HG03039 (cell line): ENCODE data around the gene FBN1.

Experiments used
- ATAC-seq: cut with Tn5 transposase; IDR thresholded peaks from one replicate; pipeline ENCODE4 v1.9.1; 2021; ENCODE audit warnings: mild to moderate bottlenecking, moderate library complexity; ENCODE audit not compliant: unreplicated experiment

FBN1 gene

GRCh38 chr15:48624700-48625099 is 20.8 kb downstream of the FBN1 start:
- ATAC-seq = no peak

DNA sequence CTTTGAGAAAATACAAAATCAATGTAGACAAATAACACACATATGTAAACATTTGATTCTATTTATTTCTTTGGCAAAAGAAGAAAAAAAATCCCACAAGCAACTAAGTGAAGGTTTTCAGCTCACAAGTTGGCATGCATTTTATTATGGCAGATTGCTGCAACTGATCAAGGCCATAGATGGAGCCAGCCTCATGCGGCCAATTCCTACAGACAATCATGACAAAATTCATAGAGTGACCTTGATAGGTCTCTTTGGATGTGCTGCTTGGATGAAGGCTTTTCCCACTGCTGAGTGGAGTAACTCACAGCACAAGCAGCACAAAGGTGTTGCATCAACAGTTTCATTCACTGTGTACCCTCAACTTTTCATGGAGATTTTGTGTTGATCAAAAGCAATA is 22.1 kb downstream of the FBN1 start:
- no peak for ATAC-seq

DNA sequence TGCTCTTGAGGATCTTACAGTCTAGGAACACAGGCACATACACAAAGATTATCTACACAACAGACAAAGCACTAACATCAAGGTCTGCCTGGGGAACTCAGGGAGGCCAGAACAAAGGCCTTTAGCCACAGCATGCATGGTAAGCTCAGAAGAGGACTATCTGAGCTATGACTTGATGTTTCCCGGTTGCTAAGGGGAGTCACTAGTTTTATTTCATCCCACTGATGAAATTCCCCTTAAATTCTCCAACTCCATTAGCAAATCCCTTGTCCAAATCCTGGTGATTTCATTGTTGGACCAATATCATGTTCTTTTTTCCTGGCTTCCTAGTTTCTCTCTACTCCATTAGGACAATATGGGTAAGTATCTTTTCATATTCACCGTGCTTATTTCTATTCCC is 23.3 kb downstream of the FBN1 start:
- ATAC-seq = no peak

DNA sequence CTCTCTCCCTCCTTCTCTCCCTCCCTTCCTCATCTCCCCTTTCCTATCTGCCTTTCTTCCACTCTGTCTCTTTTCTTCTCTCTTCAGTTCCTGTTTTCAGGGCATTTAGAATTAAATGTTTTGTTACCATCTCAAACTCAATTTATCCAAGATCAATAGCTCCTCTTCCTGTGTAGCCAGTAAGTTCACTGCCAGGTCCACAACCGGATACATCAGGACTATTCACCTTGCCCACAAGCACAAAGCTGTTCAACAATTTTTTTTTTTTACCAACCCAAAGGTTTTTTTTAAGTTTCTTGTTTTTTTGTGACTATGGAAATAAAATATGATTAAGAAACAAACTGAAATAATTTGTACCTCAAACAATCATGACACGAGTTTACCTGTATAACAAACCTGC is 26.1 kb downstream of the FBN1 start:
- no peak for ATAC-seq

GRCh38 chr15:48617619-48618018 is 27.9 kb downstream of the FBN1 start:
- no peak for ATAC-seq

DNA sequence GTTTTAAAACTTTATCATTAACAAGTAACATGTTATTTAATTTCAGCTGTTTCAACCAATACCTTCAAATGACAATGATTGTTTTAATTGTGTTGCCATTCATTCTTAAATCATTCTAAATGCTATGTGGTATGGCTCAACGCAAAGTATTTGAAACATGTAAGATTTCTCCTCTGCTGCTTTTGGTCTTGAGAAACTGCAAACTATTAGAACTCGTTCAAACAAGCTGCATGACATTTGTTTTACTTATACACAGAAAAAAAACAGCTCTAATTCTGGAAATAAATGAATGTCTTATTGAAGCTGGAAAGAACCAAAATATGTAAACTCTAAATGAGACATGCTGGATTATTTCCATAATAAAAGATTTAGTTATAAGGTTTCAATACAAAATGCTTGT is 29.3 kb downstream of the FBN1 start:
- no peak for ATAC-seq

GRCh38 chr15:48614051-48614450 is 31.5 kb downstream of the FBN1 start:
- ATAC-seq = no peak

- ATAC-seq = no peak
Observed at GRCh38 chr15:48609486-48609885, 36.0 kb downstream of the FBN1 start.

DNA sequence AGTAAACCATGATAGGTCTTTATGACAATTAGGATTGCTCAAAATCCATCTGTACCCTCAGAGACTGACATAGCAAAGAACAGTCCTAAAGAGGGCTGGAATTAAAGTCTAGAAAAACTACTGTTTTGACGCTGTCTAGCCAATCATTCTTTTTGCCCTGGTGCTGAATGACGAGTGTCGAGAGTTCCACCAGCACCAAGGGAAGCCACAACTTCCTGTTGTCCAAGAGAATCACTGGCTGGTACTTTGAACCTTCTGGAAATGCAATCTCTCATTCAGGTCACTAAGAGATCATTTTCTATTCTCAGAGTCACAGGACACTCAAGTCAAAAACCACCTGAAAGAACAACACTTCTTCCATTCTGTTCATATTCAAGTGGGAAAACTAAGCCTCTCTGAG is 37.7 kb downstream of the FBN1 start:
- no peak for ATAC-seq

DNA sequence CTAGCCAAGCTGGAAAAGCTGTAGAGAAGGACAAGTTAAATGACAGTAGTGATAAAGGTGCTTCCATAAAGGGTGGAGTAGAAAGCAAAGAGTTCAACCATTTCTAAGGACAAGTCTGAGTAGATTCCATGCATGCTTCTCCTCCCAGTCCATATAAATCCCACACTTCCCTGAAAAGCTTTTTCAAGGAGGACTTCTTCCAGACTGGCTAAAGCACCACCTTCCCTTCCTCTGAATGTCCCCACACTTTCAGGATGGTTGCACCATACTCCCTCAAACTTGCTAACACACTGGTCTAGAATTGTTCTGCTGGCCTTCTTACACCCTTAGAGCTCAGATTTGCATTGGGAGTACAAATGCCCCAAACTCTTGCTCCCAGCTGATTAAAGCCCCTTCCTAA is 40.9 kb downstream of the FBN1 start:
- no peak for ATAC-seq

DNA sequence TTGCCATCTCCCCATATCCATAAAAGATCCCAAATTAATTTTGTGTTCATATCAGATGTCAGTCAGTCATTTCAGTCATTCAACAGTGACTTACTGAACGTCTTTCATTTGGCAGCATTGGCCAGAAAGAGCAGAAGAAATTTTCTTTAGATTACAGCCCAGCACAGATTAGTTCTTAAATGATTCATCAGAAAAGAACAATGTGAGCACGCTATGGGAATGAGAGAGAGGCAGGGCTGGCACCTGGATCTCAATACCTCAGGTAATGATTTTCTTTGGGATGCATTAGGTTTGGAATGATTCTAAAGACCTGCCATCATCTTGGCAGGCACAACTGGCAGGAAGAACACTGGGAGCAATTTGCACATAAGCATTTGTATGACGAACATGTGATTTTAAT is 41.6 kb downstream of the FBN1 start:
- no peak for ATAC-seq

DNA sequence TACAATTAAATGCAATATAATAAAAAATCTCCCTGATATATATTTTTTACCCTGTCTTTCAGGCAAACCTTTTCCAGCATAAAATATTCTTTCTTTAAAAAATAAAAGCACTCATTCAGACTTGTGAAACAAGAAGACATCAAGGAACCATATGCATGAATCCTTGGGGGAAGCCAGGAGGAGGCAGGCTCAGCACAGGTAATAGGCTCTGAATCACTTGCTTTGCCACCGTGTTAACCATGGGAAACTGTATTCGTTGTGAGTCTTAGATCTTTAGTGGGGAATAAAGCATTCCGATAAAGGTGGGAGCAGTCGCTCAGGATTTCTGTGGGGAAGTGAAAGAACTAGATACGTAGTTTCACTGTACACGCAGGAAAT is 42.4 kb downstream of the FBN1 start:
- ATAC-seq = no peak

DNA sequence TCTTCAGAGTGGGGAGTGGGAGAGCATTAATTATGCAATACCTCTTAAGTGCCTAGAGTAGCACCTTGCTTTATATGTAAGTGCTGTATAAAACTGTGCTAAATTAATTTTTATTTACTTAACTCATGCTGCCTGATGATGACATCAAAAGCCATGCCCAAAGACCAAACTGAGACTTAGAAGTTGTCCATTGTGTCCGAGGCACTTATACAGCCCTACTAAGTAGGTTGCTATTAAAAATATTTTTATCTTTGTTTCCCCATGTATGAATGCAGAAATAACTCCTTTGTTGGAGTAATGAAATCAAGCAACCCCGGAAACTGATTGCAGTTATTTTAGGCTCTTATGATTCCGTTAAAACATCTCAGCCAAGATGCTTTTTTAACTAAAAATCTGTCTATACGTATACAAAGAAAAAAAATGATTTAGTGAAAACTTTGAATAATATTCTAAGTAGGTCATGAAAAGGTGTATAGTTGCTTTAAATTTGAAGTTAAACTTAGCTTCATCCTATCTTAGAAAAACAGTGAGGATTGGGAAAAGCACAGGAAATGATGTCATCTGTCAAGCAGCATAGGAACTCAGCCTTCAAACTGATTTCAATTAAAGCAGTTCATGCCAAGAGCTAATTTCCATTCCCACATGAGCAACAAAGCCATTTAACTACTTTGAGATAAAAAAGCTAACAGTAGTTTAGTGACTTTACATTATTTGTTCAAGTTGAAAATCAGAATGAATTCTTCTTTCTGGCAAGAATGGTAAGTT is 43.0 kb downstream of the FBN1 start:
- no peak for ATAC-seq

GRCh38 chr15:48601095-48601494 is 44.4 kb downstream of the FBN1 start:
- ATAC-seq = no peak

GRCh38 chr15:48596841-48597240 is 48.7 kb downstream of the FBN1 start:
- no peak for ATAC-seq

GRCh38 chr15:48596415-48596814 is 49.1 kb downstream of the FBN1 start:
- peak; percentile 32 for ATAC-seq

- peak; percentile 73 for ATAC-seq
Observed at GRCh38 chr15:48595981-48596380, 49.5 kb downstream of the FBN1 start.

GRCh38 chr15:48592933-48593332 is 52.6 kb downstream of the FBN1 start:
- ATAC-seq = no peak

GRCh38 chr15:48592221-48592731 is 53.2 kb downstream of the FBN1 start:
- no peak for ATAC-seq

- no peak for ATAC-seq
Observed at GRCh38 chr15:48590723-48591122, 54.8 kb downstream of the FBN1 start.

DNA sequence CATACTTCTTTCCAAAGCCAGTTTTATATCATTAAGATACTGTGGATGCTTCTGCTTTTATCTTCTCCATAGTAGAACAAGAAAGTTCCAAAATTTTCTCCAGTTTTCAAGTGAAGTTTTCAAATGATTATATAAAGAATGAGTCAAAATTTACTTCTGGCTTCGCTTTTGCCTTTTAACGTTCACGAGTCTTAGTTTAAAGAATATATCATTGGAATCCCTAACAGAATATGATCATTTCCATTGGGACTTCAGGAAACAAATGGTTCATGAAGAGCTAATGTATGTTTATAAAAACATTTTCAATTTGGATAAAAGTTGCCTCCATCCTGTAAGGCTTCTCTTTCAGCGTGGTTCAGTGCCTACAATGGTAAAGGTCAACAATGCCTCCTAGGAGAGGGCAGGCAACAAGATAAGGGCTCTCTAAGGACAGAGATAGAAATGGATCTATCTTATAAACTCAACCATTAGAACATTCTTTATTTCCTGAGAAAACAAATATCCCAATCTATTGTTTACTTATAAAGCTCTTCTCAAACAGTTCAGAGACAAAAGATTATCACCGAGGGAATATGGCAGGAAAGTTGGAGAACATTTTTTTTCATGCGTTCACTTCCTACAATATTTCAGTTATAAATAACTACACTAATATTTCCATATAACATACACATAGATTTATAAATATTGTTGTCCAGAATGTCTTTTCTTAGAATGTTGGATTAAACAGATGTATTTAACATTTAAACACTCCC is 60.5 kb downstream of the FBN1 start:
- ATAC-seq = no peak

- ATAC-seq = no peak
Observed at GRCh38 chr15:48584090-48584811, 61.3 kb downstream of the FBN1 start.
